GM12874 (cell line): Measurements from ENCODE around the gene SMOC2.

Source experiments
- TF ChIP-seq, protein P1 (sequence below): IDR thresholded peaks from 2 replicates; pipeline ENCODE4 v1.5.1; 2011; ENCODE audit warnings: low read depth, mild to moderate bottlenecking, control low read depth, low read length, moderate library complexity; ENCODE audit not compliant: insufficient read depth

The SMOC2 gene

DNA sequence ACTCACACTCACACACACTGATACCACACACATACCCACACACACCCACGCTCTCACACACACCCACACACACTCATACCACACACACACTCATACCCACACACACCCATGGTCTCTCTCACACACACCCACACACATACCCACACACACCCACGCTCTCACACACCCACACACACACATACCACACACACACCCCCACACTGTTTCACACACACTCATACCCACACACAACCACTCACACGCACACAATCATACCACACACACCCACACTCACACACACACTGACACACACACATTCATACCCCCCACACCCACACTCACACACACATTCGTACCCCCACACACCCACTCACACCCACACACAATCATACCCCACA, 158.1 kb downstream of the SMOC2 start:
- TF ChIP-seq, protein P1, sequence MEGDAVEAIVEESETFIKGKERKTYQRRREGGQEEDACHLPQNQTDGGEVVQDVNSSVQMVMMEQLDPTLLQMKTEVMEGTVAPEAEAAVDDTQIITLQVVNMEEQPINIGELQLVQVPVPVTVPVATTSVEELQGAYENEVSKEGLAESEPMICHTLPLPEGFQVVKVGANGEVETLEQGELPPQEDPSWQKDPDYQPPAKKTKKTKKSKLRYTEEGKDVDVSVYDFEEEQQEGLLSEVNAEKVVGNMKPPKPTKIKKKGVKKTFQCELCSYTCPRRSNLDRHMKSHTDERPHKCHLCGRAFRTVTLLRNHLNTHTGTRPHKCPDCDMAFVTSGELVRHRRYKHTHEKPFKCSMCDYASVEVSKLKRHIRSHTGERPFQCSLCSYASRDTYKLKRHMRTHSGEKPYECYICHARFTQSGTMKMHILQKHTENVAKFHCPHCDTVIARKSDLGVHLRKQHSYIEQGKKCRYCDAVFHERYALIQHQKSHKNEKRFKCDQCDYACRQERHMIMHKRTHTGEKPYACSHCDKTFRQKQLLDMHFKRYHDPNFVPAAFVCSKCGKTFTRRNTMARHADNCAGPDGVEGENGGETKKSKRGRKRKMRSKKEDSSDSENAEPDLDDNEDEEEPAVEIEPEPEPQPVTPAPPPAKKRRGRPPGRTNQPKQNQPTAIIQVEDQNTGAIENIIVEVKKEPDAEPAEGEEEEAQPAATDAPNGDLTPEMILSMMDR = no peak

DNA sequence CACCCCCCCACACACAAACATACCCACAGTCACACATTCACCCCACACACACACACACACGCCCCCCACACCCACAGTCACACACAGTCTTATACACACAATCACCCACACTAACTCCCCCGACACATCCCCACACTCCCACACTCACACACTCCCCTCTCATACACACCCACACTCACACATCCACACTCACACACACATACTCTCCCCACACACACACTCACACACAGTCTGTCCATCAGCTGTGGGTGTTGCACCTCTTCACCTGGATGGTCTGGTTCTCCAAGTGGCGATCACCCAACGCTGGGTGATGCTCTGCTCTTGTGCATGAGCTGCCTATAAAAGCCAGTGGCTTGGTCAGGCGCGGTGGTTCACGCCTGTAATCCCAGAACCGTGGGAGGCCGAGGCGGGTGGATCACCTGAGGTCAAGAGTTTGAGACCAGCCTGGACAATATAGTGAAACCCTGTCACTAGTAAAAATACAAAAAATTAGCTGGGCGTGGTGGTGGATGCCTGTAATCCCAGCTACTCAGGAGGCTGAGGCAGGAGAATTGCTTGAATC, 158.9 kb downstream of the SMOC2 start:
- TF ChIP-seq, protein P1 = no peak

DNA sequence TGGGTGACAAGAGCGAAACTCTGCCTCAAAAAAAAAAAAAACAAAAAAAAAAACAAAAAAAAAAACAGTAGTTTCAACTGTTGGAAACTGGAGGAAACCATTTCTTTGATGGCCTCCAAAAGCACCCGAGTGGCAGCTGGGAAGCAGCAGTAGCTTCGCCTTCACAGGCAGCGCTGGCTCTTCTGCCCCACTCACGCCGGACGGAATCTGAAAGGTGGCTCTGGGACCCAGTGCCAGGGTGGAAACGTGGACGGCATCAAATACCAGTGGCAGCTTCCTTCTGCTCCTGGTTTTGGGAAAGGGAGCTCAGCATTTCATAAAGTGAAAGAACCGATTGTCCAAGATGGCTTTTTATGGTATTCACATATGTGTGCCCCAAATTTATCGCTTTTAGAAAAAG, 159.4 kb downstream of the SMOC2 start:
- TF ChIP-seq, protein P1 = no peak

DNA sequence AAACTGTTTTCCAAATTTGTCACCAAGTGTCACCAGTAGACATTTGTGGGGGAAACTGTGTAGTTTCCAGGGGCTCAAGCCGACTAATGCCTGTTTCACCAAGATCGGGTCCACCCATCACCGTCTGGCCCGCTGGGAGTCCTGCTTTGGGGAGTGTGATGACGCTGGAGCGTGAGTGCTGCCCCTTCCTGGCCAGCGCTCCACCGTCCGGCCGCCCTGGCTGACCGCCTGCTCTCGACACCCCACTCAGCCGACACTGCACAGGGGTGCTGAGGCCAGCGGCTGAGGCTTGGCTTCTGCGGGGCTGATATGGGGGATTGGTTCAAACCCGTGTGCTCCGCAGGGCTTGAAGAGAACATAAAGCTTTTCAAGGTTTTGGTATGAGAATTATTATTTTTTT, 160.1 kb downstream of the SMOC2 start:
- TF ChIP-seq, protein P1 = no peak

DNA sequence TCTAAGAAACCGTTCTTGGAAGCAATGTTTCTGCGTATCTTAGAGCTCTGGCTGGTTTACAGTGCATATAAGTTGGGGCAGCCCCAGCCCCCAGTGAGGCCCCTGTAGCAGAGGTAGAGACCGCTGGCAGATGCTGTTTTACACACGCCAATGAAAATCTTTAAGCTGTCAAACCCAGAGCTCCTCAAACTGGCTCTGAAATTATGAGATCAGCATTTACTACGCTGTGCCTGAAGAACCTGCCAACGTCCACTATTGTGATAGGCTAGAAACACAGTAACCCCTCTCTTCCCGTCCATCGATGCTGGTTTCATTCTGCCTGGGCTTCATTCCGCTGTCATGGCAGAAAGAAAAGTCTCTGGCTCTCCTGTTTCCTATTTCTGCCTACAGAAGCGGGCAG, 160.6 kb downstream of the SMOC2 start:
- TF ChIP-seq, protein P1 = no peak

DNA sequence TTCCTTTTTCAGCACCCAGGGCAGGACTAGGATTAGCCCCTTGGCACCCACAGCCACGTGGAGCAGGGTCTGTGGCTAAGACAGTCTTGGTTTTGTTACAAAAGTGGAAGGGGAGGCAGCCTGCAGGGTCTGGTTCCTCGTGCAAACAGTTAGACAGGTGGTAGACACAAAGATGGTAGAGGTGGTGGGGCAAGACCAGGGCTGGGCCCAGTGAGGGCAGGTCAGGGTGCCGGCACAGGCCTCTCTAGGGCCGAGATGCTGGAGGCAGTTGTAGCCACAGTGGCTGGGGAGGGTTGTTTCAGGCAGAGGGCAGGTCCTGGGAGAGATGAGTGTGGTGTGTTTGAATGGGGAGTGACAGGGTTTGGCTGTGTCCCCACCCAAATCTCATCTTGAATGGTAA, 161.6 kb downstream of the SMOC2 start:
- TF ChIP-seq, protein P1 = no peak

DNA sequence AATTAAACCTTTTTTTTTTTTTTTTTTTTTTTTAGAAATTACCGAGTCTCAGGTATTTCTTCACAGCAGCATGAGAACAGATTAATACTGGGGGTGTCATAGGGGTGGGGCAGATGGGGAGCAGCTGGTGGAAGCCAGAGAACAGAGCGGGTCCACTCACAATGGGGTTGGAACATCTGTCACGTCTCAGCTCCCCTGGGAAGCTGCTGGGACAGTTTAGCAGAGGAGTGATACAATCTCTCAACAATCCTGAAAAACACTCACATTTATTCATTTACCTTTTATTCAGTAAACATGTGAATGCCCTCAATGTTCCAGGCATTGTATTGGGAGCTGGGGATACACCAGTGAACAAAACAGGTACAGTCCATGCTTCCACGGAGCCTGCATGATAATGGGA, 162.2 kb downstream of the SMOC2 start:
- TF ChIP-seq, protein P1 = no peak
